ENCODE data around the gene PITHD1.

Gene PITHD1

GRCh38 chr1:23748016-23748415, 30.2 kb upstream of the PITHD1 start:
- Histone ChIP-seq H3K27ac (ENCODE audit: low read length) (no peak overlapping the region; the same call in 1 of the 2 replicates), H4K20me1 (ENCODE audit: insufficient read depth, low read length) (peaks cover 52% of the 10 kb centered on the region), H3K4me2 (ENCODE audit: low read length) (0 out of 2 replicates have a peak overlapping the region, but pooled peaks have one; percentile 3), H3K79me2 (ENCODE audit: low read length) (peaks cover 93% of the 10 kb centered on the region), H3K36me3 (replicated peaks; ENCODE audit: low read depth, low read length) (peaks cover 49% of the 10 kb centered on the region), H2AFZ (ENCODE audit: low read depth, low read length) (no peak overlapping the region), H3K27me3 (ENCODE audit: low read depth, low read length) (no peaks in the 10 kb centered on the region), H3K4me1 (ENCODE audit: low read length) (peaks cover 30% of the 10 kb centered on the region), H3K9ac (ENCODE audit: low read length) (no peak overlapping the region), H3K4me3 (ENCODE audit: low read length) (no peak overlapping the region), H3K9me3 (ENCODE audit: insufficient read depth, low read length) (no peaks in the 10 kb centered on the region)
- TF ChIP-seq CTCF (IDR thresholded peaks at IDR 0.05; ENCODE audit: low read depth, low read length) (no peak), EZH2phosphoT487 (IDR thresholded peaks at IDR 0.05; ENCODE audit: low read depth) (no peak)

- no peak overlapping the region for H2AFZ ChIP-seq (ENCODE audit: low read depth, low read length)
- H3K9me3 ChIP-seq (ENCODE audit: insufficient read depth, low read length) = no peaks in the 10 kb centered on the region
- H3K4me2 ChIP-seq (ENCODE audit: low read length) = no peak overlapping the region
- H3K9ac ChIP-seq (ENCODE audit: low read length) = no peak overlapping the region
- H3K79me2 ChIP-seq (ENCODE audit: low read length) = peaks cover 64% of the 10 kb centered on the region
- H3K36me3 ChIP-seq (replicated peaks; ENCODE audit: low read depth, low read length) = peaks cover 77% of the 10 kb centered on the region
- no peak overlapping the region for H3K4me3 ChIP-seq (ENCODE audit: low read length)
- peaks cover 21% of the 10 kb centered on the region for H3K4me1 ChIP-seq (ENCODE audit: low read length)
- no peaks in the 10 kb centered on the region for H3K27me3 ChIP-seq (ENCODE audit: low read depth, low read length)
- H3K27ac ChIP-seq (ENCODE audit: low read length) = no peak overlapping the region
- no peak for TF ChIP-seq EZH2phosphoT487 (IDR thresholded peaks at IDR 0.05; ENCODE audit: low read depth)
- TF ChIP-seq CTCF (IDR thresholded peaks at IDR 0.05; ENCODE audit: low read depth, low read length) = peak; percentile 75
- peaks cover 44% of the 10 kb centered on the region for H4K20me1 ChIP-seq (ENCODE audit: insufficient read depth, low read length)
Measured at GRCh38 chr1:23751050-23751814, 27.0 kb upstream of the PITHD1 start.

GRCh38 chr1:23751815-23752200, 26.4 kb upstream of the PITHD1 start:
- Histone ChIP-seq H4K20me1 (ENCODE audit: insufficient read depth, low read length) (peaks cover 41% of the 10 kb centered on the region), H3K4me2 (ENCODE audit: low read length) (no peak overlapping the region), H3K27me3 (ENCODE audit: low read depth, low read length) (no peaks in the 10 kb centered on the region), H3K9me3 (ENCODE audit: insufficient read depth, low read length) (no peaks in the 10 kb centered on the region), H2AFZ (ENCODE audit: low read depth, low read length) (no peak overlapping the region), H3K36me3 (replicated peaks; ENCODE audit: low read depth, low read length) (peaks cover 78% of the 10 kb centered on the region), H3K9ac (ENCODE audit: low read length) (no peak overlapping the region), H3K27ac (ENCODE audit: low read length) (no peak overlapping the region), H3K4me1 (ENCODE audit: low read length) (peaks cover 20% of the 10 kb centered on the region), H3K79me2 (ENCODE audit: low read length) (peaks cover 58% of the 10 kb centered on the region), H3K4me3 (ENCODE audit: low read length) (no peak overlapping the region)
- TF ChIP-seq EZH2phosphoT487 (IDR thresholded peaks at IDR 0.05; ENCODE audit: low read depth) = no peak
- TF ChIP-seq CTCF (IDR thresholded peaks at IDR 0.05; ENCODE audit: low read depth, low read length) = no peak

- Histone ChIP-seq H3K9me3 (ENCODE audit: insufficient read depth, low read length) (no peaks in the 10 kb centered on the region), H4K20me1 (ENCODE audit: insufficient read depth, low read length) (peaks cover 30% of the 10 kb centered on the region), H3K79me2 (ENCODE audit: low read length) (peaks cover 47% of the 10 kb centered on the region), H3K27me3 (ENCODE audit: low read depth, low read length) (no peaks in the 10 kb centered on the region), H2AFZ (ENCODE audit: low read depth, low read length) (no peak overlapping the region), H3K36me3 (replicated peaks; ENCODE audit: low read depth, low read length) (peaks cover 71% of the 10 kb centered on the region), H3K4me2 (ENCODE audit: low read length) (no peak overlapping the region), H3K9ac (ENCODE audit: low read length) (no peak overlapping the region), H3K4me3 (ENCODE audit: low read length) (no peak overlapping the region), H3K4me1 (ENCODE audit: low read length) (peaks cover 9% of the 10 kb centered on the region), H3K27ac (ENCODE audit: low read length) (no peak overlapping the region)
- no peak for TF ChIP-seq EZH2phosphoT487 (IDR thresholded peaks at IDR 0.05; ENCODE audit: low read depth)
- TF ChIP-seq CTCF (IDR thresholded peaks at IDR 0.05; ENCODE audit: low read depth, low read length) = no peak
Measured at GRCh38 chr1:23752909-23753308, 25.3 kb upstream of the PITHD1 start.
